Nephron (organoid): ENCODE measurements around the gene LILRB1.

ENCODE experiments used
- H3K27ac Mint-ChIP-seq, 3 experiments: 2 replicates each; pipeline ENCODE4 v1.8.0; 2020; ENCODE audit warnings: mixed read lengths in 3 of 3, mild to moderate bottlenecking in 2 of 3, moderate library complexity in 1 of 3
- H3K27me3 Mint-ChIP-seq: 2 replicates; pipeline ENCODE4 v1.8.0; 2021; ENCODE audit warnings: low read depth, mild to moderate bottlenecking, moderate library complexity, mixed read lengths
- H3K36me3 Mint-ChIP-seq: 2 replicates; pipeline ENCODE4 v1.8.0; 2020; ENCODE audit warnings: low read depth, mixed read lengths
- H3K4me1 Mint-ChIP-seq: 2 replicates; pipeline ENCODE4 v1.8.0; 2020; ENCODE audit warnings: mixed read lengths
- H3K4me3 Mint-ChIP-seq, 3 experiments: 2 replicates each; pipeline ENCODE4 v1.8.0; 2020; ENCODE audit warnings: mild to moderate bottlenecking in 3 of 3, mixed read lengths in 3 of 3, moderate library complexity in 2 of 3
- H3K9me3 Mint-ChIP-seq: 2 replicates; pipeline ENCODE4 v1.8.0; 2020; ENCODE audit warnings: mixed read lengths
- TF ChIP-seq, protein P1 (sequence below), 3 experiments: fragments of 200-600 bp; sonication (generic); IDR thresholded peaks; one replicate each; pipeline ENCODE4 v1.5.0; 2021; ENCODE audit warnings: antibody characterized with exemption in 3 of 3; ENCODE audit not compliant: unreplicated experiment in 3 of 3

The LILRB1 gene

GRCh38 chr19:54606230-54606629, 24.1 kb upstream of the LILRB1 start:
- Mint-ChIP-seq H3K27ac (no peak overlapping the region), H3K27me3 (no peaks in the 10 kb centered on the region), H3K9me3 (peaks cover 67% of the 10 kb centered on the region), H3K4me1 (no peaks in the 10 kb centered on the region), H3K4me3 (no peak overlapping the region), H3K36me3 (no peaks in the 10 kb centered on the region)
- TF ChIP-seq, protein P1, sequence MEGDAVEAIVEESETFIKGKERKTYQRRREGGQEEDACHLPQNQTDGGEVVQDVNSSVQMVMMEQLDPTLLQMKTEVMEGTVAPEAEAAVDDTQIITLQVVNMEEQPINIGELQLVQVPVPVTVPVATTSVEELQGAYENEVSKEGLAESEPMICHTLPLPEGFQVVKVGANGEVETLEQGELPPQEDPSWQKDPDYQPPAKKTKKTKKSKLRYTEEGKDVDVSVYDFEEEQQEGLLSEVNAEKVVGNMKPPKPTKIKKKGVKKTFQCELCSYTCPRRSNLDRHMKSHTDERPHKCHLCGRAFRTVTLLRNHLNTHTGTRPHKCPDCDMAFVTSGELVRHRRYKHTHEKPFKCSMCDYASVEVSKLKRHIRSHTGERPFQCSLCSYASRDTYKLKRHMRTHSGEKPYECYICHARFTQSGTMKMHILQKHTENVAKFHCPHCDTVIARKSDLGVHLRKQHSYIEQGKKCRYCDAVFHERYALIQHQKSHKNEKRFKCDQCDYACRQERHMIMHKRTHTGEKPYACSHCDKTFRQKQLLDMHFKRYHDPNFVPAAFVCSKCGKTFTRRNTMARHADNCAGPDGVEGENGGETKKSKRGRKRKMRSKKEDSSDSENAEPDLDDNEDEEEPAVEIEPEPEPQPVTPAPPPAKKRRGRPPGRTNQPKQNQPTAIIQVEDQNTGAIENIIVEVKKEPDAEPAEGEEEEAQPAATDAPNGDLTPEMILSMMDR (IDR thresholded peaks at IDR 0.05; ENCODE audit: unreplicated experiment in 3 of 3) = no peak

- TF ChIP-seq, protein P1 (IDR thresholded peaks at IDR 0.05; ENCODE audit: unreplicated experiment in 3 of 3) = no peak
- no peaks in the 10 kb centered on the region for H3K27me3 Mint-ChIP-seq
- H3K9me3 Mint-ChIP-seq = peaks cover 67% of the 10 kb centered on the region
- no peak overlapping the region for H3K27ac Mint-ChIP-seq
- H3K4me1 Mint-ChIP-seq = no peaks in the 10 kb centered on the region
- no peak overlapping the region for H3K4me3 Mint-ChIP-seq
- no peaks in the 10 kb centered on the region for H3K36me3 Mint-ChIP-seq
These were observed 23.1 kb upstream of the LILRB1 start for GRCh38 chr19:54606891-54607784.

- no peak overlapping the region for H3K27ac Mint-ChIP-seq
- H3K4me3 Mint-ChIP-seq = no peak overlapping the region
- no peaks in the 10 kb centered on the region for H3K36me3 Mint-ChIP-seq
- TF ChIP-seq, protein P1 (IDR thresholded peaks at IDR 0.05; ENCODE audit: unreplicated experiment in 3 of 3) = no peak
- H3K9me3 Mint-ChIP-seq = peaks cover 62% of the 10 kb centered on the region
- no peaks in the 10 kb centered on the region for H3K4me1 Mint-ChIP-seq
- no peaks in the 10 kb centered on the region for H3K27me3 Mint-ChIP-seq
These were observed 22.5 kb upstream of the LILRB1 start for GRCh38 chr19:54607785-54608150.

GRCh38 chr19:54608205-54608604, 22.1 kb upstream of the LILRB1 start:
- H3K4me3 Mint-ChIP-seq = no peak overlapping the region
- no peaks in the 10 kb centered on the region for H3K4me1 Mint-ChIP-seq
- TF ChIP-seq, protein P1 (IDR thresholded peaks at IDR 0.05; ENCODE audit: unreplicated experiment in 3 of 3) = no peak
- H3K36me3 Mint-ChIP-seq = no peaks in the 10 kb centered on the region
- peaks cover 59% of the 10 kb centered on the region for H3K9me3 Mint-ChIP-seq
- H3K27me3 Mint-ChIP-seq = no peaks in the 10 kb centered on the region
- no peak overlapping the region for H3K27ac Mint-ChIP-seq

DNA sequence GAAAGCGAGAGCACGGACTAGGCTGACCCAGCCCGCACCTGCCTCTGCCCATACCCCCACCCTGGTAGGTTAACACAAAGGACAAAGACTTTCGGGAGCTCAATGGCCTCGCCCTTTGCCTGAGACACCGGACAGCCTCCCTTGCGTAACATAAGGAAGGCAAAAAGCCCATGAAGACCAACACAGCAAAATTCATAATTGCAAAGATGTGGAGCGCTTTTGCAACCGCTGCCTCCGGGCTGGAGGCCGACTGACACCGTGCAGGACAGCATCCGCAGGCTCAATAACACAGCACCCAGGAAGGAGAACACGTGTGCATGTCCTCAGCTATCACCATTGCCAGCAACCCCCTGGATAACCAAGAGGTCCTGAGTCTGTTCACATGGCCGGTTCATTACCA, 21.5 kb upstream of the LILRB1 start:
- Mint-ChIP-seq H3K4me1 (no peaks in the 10 kb centered on the region), H3K27ac (no peak overlapping the region), H3K4me3 (no peak overlapping the region), H3K27me3 (no peaks in the 10 kb centered on the region), H3K36me3 (no peaks in the 10 kb centered on the region), H3K9me3 (peaks cover 61% of the 10 kb centered on the region)
- TF ChIP-seq, protein P1 (IDR thresholded peaks at IDR 0.05; ENCODE audit: unreplicated experiment in 3 of 3) = no peak

GRCh38 chr19:54609356-54609791, 20.9 kb upstream of the LILRB1 start:
- H3K27ac Mint-ChIP-seq = no peak overlapping the region
- H3K36me3 Mint-ChIP-seq = no peaks in the 10 kb centered on the region
- peaks cover 61% of the 10 kb centered on the region for H3K9me3 Mint-ChIP-seq
- H3K4me1 Mint-ChIP-seq = no peaks in the 10 kb centered on the region
- TF ChIP-seq, protein P1 (IDR thresholded peaks at IDR 0.05; ENCODE audit: unreplicated experiment in 3 of 3) = no peak
- H3K4me3 Mint-ChIP-seq = no peak overlapping the region
- no peaks in the 10 kb centered on the region for H3K27me3 Mint-ChIP-seq
